NB4 (cell line): ENCODE results near the gene MCTP1.

ENCODE experiments used
- DNase-seq: peaks from one replicate; pipeline ENCODE4 v3.0.0; 2010; ENCODE audit warnings: low read depth
- H3K4me3 ChIP-seq: one replicate; pipeline ENCODE4 v1.5.1; 2011; ENCODE audit warnings: mild to moderate bottlenecking, low read depth, low read length, moderate library complexity
- MAX ChIP-seq: IDR thresholded peaks from 2 replicates; pipeline ENCODE4 v1.6.1; 2011; ENCODE audit warnings: low read depth, low read length
- MYC ChIP-seq: IDR thresholded peaks from 2 replicates; pipeline ENCODE4 v1.6.1; 2011; ENCODE audit warnings: low read depth, low read length
- POLR2A ChIP-seq: IDR thresholded peaks from 2 replicates; pipeline ENCODE4 v1.6.1; 2011; ENCODE audit warnings: mild to moderate bottlenecking; ENCODE audit not compliant: insufficient read length; ENCODE audit errors: extremely low read depth
- TF ChIP-seq, protein P1 (sequence below): IDR thresholded peaks from one replicate; pipeline ENCODE4 v1.5.1; 2012; ENCODE audit warnings: low read depth, low read length

MCTP1 gene

GRCh38 chr5:95043234-95043633 is 241.7 kb downstream of the MCTP1 start:
- no peak for TF ChIP-seq POLR2A
- peak; percentile 73; the same call in 1 of the 2 replicates for TF ChIP-seq MAX
- peak; percentile 76 for DNase-seq
- no peak overlapping the region for H3K4me3 ChIP-seq

DNA sequence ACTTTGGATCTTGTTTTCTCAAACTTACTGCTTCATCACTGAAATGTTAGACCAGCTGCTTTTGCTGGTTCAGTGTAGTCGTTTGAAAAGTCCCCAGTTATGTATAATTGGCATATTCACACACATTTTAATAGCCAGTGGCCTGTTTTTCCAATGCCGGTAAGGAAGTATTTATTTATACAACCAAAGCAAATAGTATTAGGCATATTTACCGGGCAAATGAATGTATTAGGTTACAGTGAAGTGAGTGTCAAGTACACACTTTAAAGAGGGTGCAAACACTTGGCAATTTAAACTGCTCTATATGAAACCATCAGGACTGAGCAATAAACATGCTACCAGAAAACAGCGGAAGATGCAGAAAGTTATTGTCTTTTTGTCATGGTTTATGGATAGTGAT is 242.9 kb downstream of the MCTP1 start:
- TF ChIP-seq, protein P1, sequence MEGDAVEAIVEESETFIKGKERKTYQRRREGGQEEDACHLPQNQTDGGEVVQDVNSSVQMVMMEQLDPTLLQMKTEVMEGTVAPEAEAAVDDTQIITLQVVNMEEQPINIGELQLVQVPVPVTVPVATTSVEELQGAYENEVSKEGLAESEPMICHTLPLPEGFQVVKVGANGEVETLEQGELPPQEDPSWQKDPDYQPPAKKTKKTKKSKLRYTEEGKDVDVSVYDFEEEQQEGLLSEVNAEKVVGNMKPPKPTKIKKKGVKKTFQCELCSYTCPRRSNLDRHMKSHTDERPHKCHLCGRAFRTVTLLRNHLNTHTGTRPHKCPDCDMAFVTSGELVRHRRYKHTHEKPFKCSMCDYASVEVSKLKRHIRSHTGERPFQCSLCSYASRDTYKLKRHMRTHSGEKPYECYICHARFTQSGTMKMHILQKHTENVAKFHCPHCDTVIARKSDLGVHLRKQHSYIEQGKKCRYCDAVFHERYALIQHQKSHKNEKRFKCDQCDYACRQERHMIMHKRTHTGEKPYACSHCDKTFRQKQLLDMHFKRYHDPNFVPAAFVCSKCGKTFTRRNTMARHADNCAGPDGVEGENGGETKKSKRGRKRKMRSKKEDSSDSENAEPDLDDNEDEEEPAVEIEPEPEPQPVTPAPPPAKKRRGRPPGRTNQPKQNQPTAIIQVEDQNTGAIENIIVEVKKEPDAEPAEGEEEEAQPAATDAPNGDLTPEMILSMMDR, result no peak
- no peak for TF ChIP-seq POLR2A
- DNase-seq, result no peak
- H3K4me3 ChIP-seq, result no peak overlapping the region

- TF ChIP-seq POLR2A, result no peak
- no peak for TF ChIP-seq MYC
- TF ChIP-seq MAX, result no peak
- TF ChIP-seq, protein P1, result no peak
- DNase-seq, result no peak
- no peak overlapping the region for H3K4me3 ChIP-seq
Observed at GRCh38 chr5:95035891-95036685, 248.8 kb downstream of the MCTP1 start.

DNA sequence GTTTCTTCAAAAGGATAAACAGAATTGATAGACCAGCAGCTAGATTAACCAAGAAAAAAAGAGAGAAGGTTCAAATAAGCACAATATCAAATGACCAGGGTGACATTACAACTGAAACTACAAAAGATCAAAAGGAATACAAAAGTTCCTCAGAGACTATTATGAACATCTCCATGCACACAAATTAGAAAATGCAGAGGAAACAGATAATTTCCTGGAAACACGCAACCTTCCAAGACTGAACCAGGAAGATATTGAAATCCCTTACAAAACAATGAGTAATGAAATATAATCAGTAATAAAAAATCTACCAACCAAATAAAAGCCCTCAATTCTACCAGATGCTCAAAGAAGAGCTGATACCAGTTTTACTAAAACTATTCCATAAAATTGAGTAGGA is 252.1 kb downstream of the MCTP1 start:
- H3K4me3 ChIP-seq, result no peak overlapping the region
- TF ChIP-seq, protein P1, result no peak
- TF ChIP-seq MYC (no peak), POLR2A (no peak), MAX (no peak)
- no peak for DNase-seq

DNA sequence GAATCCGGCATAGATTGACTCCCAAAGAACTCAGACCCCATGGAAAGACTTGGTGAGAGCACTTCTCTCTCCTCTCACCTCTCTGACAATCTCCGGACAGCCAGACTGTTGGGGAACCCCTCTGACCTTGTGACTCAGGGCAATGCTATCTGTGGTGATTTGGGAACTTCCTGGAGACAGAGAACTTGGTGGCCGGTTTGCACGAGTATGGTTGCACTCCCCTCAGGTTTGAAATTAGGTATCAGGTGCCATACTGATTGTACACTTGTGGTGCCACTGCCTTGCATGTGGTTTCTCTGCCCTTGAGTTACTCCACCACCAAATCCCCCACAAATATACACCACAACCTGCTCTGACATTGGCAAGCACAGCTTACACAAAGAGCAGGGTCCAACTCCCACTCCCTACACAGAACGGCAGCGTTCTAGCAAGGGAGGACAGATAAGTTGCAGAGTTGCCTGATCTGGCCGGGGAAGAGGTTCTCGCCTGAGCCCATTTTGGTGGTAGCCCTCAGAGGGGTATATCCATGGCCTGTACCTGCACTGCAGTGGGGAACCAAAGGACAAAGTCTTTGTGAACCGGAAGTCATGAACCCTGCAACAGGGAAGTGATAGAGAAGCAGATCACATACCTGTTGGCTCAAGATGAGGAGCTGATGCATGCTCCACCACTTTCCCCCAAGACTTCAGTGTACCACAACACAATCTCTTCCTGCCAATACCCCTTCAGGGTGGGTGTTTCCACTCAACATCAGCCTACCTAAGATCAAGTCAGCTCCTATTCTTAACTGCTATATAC is 255.1 kb downstream of the MCTP1 start:
- H3K4me3 ChIP-seq, result no peak overlapping the region
- TF ChIP-seq, protein P1, result no peak
- TF ChIP-seq MAX, result no peak
- no peak for TF ChIP-seq MYC
- no peak for TF ChIP-seq POLR2A
- DNase-seq, result peak; percentile 42

DNA sequence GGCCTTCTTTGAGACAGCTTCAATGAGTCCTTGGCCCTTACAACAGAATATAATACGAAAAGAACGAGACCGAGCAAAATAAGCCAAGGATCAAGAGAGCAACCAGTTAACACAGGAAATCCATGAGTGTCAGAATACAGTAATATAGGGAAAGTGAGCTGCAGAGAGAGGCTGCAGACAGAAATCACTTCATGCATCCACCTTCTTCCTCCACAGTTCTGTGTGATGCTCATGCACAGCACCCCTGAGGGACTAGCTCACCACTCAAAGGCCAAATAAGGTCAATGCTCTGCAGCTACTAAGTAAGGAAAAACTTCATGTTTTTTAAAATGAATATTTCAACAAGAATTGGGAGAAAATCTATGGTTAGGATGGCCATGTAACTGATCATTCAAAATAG is 257.1 kb downstream of the MCTP1 start:
- TF ChIP-seq POLR2A (no peak), MAX (no peak), MYC (no peak)
- TF ChIP-seq, protein P1, result no peak
- no peak for DNase-seq
- no peak overlapping the region for H3K4me3 ChIP-seq
